GM18870 (cell line): ENCODE data around the gene MRPL54.

ENCODE experiments used
- ATAC-seq: cut with Tn5 transposase; IDR thresholded peaks from one replicate; pipeline ENCODE4 v1.9.1; 2021; ENCODE audit warnings: moderate library complexity; ENCODE audit not compliant: unreplicated experiment

The MRPL54 gene

GRCh38 chr19:3783660-3784584 lies 21.4 kb downstream of the MRPL54 start:
- ATAC-seq: no peak

- no peak for ATAC-seq
Observed at GRCh38 chr19:3784607-3785450, 22.3 kb downstream of the MRPL54 start.

GRCh38 chr19:3785451-3785937 lies 23.0 kb downstream of the MRPL54 start:
- ATAC-seq: no peak

- ATAC-seq: no peak
Observed at GRCh38 chr19:3785938-3786824, 23.7 kb downstream of the MRPL54 start, which contains the start of gene MATK. Gene MATK, minus strand, starts transcription at chr19:3786381. Its CDS starts 1,246 bp downstream, at chr19:3785135.

- no peak for ATAC-seq
Observed at GRCh38 chr19:3788996-3789778, 26.7 kb downstream of the MRPL54 start.

- no peak for ATAC-seq
Observed at GRCh38 chr19:3790209-3790734, 27.8 kb downstream of the MRPL54 start.

- no peak for ATAC-seq
Observed at GRCh38 chr19:3790941-3791340, 28.5 kb downstream of the MRPL54 start.

- no peak for ATAC-seq
Observed at GRCh38 chr19:3792114-3792513, 29.6 kb downstream of the MRPL54 start.

GRCh38 chr19:3793799-3794198 lies 31.3 kb downstream of the MRPL54 start:
- no peak for ATAC-seq

- no peak for ATAC-seq
Observed at GRCh38 chr19:3796358-3796757, 33.9 kb downstream of the MRPL54 start.

- ATAC-seq: no peak
Observed at GRCh38 chr19:3798137-3798536, 35.7 kb downstream of the MRPL54 start.

- ATAC-seq: no peak
Observed at GRCh38 chr19:3800996-3801395, 38.5 kb downstream of the MRPL54 start.

- no peak for ATAC-seq
Observed at GRCh38 chr19:3801412-3802096, 39.1 kb downstream of the MRPL54 start.

- no peak for ATAC-seq
Observed at GRCh38 chr19:3803114-3803888, 40.8 kb downstream of the MRPL54 start.

- no peak for ATAC-seq
Observed at GRCh38 chr19:3803986-3804385, 41.5 kb downstream of the MRPL54 start.

GRCh38 chr19:3804429-3804828 lies 41.9 kb downstream of the MRPL54 start:
- ATAC-seq: no peak

- no peak for ATAC-seq
Observed at GRCh38 chr19:3805859-3806258, 43.4 kb downstream of the MRPL54 start.

- no peak for ATAC-seq
Observed at GRCh38 chr19:3807131-3807480, 44.6 kb downstream of the MRPL54 start.
